H4 (cell line): Measurements from ENCODE around the gene IL36A. TPM values are rescaled to one million over a fixed set of nuclear protein-coding genes. Genes with fewer than 3 reads are reported as not detected.

Source experiments
- DNase-seq: peaks from one replicate; pipeline ENCODE4 v3.0.0-alpha.2; 2015; ENCODE audit warnings: low spot score
- total RNA-seq: library from RNA; depleted of rRNA; stranded (reverse); fragments of >200 nt; shearing (Covaris generic); gene quantifications from 2 replicates; pipeline ENCODE4 v1.2.3, GENCODE V29; 2014; rRNA removed

IL36A gene
- total RNA-seq, 1 experiment from 2014 or later, result not detected

DNA sequence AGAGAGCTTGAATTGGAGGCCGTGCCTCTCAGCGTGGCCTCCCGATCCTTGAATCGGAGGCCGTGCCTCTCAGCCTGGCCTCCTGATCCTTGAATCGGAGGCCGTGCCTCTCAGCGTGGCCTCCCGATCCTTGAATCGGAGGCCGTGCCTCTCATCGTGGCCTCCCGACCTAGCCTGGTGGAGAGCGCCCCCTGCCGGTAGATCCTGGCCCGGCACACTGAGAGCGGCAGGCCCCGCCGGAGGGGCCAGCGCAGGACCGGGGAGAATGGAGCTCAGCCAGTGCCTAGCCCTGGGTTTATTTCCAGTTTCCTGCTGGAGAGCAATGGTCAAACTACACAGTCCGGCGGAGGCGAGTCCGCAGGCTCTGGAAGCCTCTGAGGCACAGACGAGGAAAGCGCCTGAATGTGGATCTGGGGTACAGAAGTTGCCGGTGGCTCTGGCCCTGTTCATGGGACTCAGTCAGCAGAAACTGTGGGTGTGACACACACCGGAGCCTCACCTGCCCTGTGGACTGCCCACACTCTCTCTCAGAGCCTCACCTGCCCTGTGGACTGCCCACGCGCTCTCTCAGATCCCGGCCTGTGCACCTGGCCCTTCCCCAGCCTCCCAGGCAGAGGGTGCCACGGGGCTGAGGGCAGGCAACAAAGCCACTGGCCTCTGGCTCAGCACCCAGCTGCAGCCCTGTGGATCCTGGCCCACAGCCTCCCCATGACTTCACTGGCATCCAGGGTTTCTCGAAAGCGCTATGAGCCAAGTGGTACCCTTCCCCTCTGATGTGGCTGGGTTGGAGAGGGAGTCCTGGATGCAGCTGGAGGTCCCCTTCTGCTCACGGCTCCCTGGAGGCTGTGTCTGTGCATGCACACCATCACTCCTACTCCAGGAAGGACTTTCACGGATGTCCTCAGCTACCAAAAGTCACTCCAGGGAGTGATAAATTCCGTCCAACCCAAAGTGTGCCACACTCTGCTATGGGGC lies 45.9 kb downstream of the IL36A start:
- no peak for DNase-seq

DNA sequence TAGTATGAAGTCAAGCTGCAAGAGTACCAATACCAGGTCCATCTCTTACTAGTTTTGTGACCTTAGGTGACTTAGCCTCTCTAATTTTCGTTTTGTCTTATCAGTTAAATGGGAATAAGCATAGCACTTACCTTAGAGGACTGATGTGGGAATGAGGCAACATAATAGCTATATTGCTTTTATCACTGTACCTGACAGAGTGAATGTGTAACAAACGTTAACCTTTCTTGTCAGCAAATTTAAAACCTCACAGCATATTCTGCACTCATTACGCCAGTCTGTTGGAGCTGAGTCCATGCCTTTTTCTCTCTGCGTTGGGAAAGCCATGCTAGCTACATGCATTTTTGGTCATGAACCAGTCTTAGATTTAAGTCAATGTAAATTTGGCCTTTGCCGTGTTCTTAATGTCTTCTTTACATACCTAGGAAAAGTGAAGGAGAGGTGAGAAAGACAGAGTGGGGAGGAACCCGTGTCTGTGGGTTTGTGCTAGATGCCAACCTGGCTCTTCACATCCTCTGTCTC lies 47.2 kb downstream of the IL36A start, which contains the start of gene IL36B:
TSS of gene IL36B (minus strand) at position 472 of the 522 bp plus-strand sequence.
- no peak for DNase-seq

- DNase-seq, result no peak
Measured at GRCh38 chr2:113053666-113054065, 48.4 kb downstream of the IL36A start.

DNA sequence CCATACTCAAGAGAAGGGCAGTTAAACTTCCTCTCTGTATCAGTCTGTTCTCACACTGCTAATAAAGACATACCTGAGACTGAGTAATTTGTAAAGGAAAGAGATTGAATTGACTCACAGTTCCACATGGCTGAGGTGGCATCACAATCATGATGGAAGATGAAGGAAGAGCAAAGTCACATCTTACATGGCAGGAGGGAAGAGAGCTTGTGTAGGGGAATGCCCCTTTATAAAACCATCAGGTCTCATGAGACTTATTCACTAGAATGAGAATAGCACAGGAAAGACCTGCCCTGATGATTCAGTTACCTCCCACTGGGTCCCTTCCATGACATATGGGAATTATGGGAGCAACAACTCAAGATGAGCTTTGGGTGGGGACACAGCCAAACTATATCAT lies 48.8 kb downstream of the IL36A start:
- no peak for DNase-seq

DNA sequence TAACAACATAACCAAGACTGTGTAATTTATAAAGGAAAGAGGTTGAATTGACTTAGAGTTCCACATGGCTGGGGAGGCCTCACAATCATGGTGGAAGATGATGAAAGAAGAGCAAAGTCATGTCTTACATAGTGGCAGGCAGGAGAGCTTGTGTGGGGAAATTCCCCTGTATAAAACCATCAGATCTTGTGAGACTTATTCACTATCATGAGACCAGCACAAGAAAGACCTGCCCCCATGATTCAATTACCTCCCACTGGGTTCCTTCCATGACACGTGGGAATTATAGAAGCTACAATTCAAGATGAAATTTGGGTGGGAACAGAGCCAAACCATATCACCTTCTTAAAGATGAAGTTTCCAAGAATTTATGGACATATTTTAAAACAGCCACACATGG lies 51.3 kb downstream of the IL36A start:
- DNase-seq, result no peak

- no peak for DNase-seq
Measured at GRCh38 chr2:113057117-113057516, 51.9 kb downstream of the IL36A start.

Other genes starting within 250 kb of the IL36A start
- 15.7 and 15.8 TPM in 2 replicates for gene CKAP2L, start 240.8 kb upstream of the IL36A start, total RNA-seq
- gene IL1A, start 221.0 kb upstream of the IL36A start, total RNA-seq, result 0.06 TPM in 1 of 2 replicates, not detected in the other
- not detected in 2 replicates for gene IL1B, start 168.7 kb upstream of the IL36A start, total RNA-seq
- not detected in 2 replicates for gene IL37, start 94.3 kb upstream of the IL36A start, total RNA-seq
- gene IL36G, start 27.5 kb upstream of the IL36A start, total RNA-seq, result not detected in 2 replicates
- not detected in 2 replicates for gene IL36B, start 47.4 kb downstream of the IL36A start, total RNA-seq
- not detected in 2 replicates for gene IL36RN, start 53.7 kb downstream of the IL36A start, total RNA-seq
- not detected in 2 replicates for gene IL1F10, start 62.5 kb downstream of the IL36A start, total RNA-seq
- 0.17 TPM in 1 of 2 replicates, not detected in the other for gene IL1RN, start 122.1 kb downstream of the IL36A start, total RNA-seq
- gene PSD4, start 168.5 kb downstream of the IL36A start, total RNA-seq, result 1.4 and 1.5 TPM in 2 replicates